Measurements from ENCODE around the gene IGFLR1.

DNA sequence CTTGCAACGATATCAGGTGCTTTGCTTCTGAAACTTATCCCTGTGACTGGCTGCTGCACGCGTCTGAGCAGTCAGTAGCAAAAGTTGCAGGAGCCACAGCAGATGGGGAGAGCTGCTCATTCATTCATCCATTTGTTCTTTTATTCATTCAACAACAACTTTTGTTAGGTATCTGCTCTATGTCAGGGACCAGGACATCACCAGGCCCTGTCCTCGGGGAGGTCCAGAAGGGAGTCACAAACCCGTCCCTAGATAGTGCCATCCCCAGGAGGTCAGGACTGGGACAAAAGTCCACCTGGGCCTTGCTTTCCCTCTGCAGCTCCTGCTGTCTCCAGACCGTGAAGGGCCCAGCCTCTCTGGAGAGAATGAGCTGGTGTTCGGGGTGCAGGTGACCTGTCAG, 35.7 kb upstream of the IGFLR1 start:
- TF ChIP-seq, protein P1, sequence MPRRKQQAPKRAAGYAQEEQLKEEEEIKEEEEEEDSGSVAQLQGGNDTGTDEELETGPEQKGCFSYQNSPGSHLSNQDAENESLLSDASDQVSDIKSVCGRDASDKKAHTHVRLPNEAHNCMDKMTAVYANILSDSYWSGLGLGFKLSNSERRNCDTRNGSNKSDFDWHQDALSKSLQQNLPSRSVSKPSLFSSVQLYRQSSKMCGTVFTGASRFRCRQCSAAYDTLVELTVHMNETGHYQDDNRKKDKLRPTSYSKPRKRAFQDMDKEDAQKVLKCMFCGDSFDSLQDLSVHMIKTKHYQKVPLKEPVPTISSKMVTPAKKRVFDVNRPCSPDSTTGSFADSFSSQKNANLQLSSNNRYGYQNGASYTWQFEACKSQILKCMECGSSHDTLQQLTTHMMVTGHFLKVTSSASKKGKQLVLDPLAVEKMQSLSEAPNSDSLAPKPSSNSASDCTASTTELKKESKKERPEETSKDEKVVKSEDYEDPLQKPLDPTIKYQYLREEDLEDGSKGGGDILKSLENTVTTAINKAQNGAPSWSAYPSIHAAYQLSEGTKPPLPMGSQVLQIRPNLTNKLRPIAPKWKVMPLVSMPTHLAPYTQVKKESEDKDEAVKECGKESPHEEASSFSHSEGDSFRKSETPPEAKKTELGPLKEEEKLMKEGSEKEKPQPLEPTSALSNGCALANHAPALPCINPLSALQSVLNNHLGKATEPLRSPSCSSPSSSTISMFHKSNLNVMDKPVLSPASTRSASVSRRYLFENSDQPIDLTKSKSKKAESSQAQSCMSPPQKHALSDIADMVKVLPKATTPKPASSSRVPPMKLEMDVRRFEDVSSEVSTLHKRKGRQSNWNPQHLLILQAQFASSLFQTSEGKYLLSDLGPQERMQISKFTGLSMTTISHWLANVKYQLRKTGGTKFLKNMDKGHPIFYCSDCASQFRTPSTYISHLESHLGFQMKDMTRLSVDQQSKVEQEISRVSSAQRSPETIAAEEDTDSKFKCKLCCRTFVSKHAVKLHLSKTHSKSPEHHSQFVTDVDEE (CRISPR knock-in tag; IDR thresholded peaks at IDR 0.05) = no peak
- TF ChIP-seq ARNTL (CRISPR knock-in tag; IDR thresholded peaks at IDR 0.05; ENCODE audit: borderline replicate concordance, low read depth) (no peak), ISL1 (CRISPR knock-in tag; IDR thresholded peaks at IDR 0.05) (no peak), ZFP30 (CRISPR knock-in tag; IDR thresholded peaks at IDR 0.05) (no peak), ZNF8 (CRISPR knock-in tag; IDR thresholded peaks at IDR 0.05) (no peak), ZC3H10 (CRISPR knock-in tag; IDR thresholded peaks at IDR 0.05) (no peak), SNAI2 (CRISPR knock-in tag; IDR thresholded peaks at IDR 0.05) (no peak), RARB (CRISPR knock-in tag; IDR thresholded peaks at IDR 0.05) (no peak)

Data from SK-N-SH treated with all-trans-retinoic acid at 6 μM for 48 hours (cell line).